NCI-H1694 (cell line): ENCODE results near the gene SAMD9.
"Not testable (repeated sequence)": the region's sequence is repeated elsewhere in the genome, so short reads cannot be mapped to it uniquely, and the experiment has no call there.

Experiments used
- DNase-seq: peaks from one replicate; lab custom pipeline; 2025; lab: John Stamatoyannopoulos, UW

SAMD9 gene

GRCh38 chr7:93120592-93121549, 3.1 kb upstream of the SAMD9 start:
- no peak for DNase-seq

- DNase-seq: no peak
These were observed 1.6 kb upstream of the SAMD9 start for GRCh38 chr7:93119191-93119905.

GRCh38 chr7:93117327-93117726, 452 bp downstream of the SAMD9 start:
- no peak for DNase-seq

- DNase-seq: no peak
These were observed 2.0 kb downstream of the SAMD9 start for GRCh38 chr7:93115796-93116195.

GRCh38 chr7:93108003-93108402, 9.8 kb downstream of the SAMD9 start:
- no peak for DNase-seq

GRCh38 chr7:93097388-93097787, 20.4 kb downstream of the SAMD9 start:
- no peak for DNase-seq

GRCh38 chr7:93092757-93093370, 24.9 kb downstream of the SAMD9 start:
- no peak for DNase-seq

GRCh38 chr7:93073357-93073756, 44.4 kb downstream of the SAMD9 start:
- not testable (repeated sequence) for DNase-seq

- DNase-seq: no peak
These were observed 55.2 kb downstream of the SAMD9 start for GRCh38 chr7:93062599-93062998.

GRCh38 chr7:93060865-93061264, 56.9 kb downstream of the SAMD9 start:
- no peak for DNase-seq

GRCh38 chr7:93060025-93060424, 57.8 kb downstream of the SAMD9 start:
- no peak for DNase-seq

- not testable (repeated sequence) for DNase-seq
These were observed 61.2 kb downstream of the SAMD9 start for GRCh38 chr7:93056621-93057020.

- peak; percentile 56 for DNase-seq
These were observed 62.2 kb downstream of the SAMD9 start for GRCh38 chr7:93055543-93056107.

GRCh38 chr7:93054975-93055374, 62.8 kb downstream of the SAMD9 start:
- DNase-seq: no peak

- no peak for DNase-seq
These were observed 63.5 kb downstream of the SAMD9 start for GRCh38 chr7:93053949-93054943.

- DNase-seq: no peak
These were observed 64.4 kb downstream of the SAMD9 start for GRCh38 chr7:93053209-93053948.

GRCh38 chr7:93051660-93052059, 66.1 kb downstream of the SAMD9 start:
- no peak for DNase-seq
